GM21423 (cell line): ENCODE data around the gene ENKD1.

Source experiments
- ATAC-seq: cut with Tn5 transposase; IDR thresholded peaks from one replicate; pipeline ENCODE4 v1.9.1; 2021; ENCODE audit warnings: mild to moderate bottlenecking, moderate library complexity; ENCODE audit not compliant: unreplicated experiment

Gene ENKD1

DNA sequence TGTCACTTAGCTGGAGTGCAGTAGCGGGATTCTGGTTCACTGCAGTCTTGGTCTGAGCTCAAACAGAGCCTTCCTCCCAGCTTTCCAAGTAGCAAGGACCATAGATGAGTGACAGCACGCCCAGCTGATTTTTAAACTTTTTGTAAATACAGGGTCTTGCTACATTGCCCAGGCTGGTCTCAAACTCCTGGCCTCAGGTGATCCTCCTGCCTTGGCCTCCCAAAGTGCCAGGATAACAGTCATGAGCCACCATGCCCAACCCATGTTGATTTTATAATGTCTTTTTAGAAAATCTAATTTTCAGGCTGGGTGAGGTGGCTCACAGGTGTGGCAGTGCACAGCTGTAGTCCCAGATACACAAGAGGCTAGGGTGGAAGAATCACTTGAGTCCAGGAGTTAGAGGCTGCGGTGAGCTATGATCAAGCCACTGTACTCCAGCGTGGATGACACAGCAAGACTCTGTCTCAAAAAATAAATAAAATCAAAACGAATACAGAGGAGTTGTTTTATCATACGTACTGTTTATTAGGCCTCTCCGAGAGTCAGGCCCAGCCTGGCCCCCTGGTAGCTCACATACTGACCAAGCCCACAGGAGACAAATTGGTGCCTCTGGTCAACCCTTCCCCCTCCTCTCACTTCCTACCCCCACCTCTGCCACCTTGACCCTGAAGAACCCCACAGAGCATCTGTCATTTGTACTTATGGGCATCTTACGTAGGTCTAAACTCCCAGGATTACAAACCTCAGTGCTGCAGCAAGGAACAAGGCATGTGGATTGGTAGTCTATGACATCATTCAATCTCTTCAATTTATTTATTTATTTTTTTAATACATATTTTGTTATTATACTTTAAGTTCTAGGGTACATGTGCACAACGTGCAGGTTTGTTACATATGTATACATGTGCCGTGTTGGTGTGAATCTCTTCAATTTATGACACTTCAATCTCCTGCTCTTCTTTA is 13.7 kb upstream of the ENKD1 start:
- ATAC-seq = no peak

DNA sequence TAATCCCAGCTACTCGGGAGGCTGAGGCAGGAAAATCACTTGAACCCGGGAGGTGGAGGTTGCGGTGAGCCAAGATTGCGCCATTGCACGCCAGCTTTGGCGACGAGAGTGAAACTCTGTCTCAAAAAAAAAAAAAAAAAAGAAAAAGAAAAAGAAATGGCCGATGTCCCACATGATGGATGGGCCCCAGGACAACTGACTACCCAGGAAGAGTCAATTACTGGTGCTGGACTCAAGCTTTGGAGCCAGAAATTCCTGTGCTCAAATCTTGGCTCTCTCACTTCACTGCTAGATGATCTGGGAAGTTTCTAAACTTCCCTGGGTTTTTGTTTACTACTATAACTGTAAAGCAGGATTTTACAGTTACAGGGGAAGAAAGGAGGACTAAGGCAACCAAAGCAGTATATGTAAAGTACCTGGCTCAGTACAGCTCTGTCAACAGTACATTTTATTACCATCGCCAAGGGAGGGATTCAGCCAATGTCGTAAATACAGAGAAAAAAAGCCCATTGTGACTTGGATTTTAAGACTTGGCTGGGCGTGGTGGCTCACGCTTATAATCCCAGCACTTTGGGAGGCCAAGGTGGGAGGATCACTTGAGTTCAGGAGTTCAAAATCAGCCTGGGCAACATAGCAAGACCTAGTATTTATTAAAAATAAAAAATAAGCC is 11.9 kb upstream of the ENKD1 start:
- no peak for ATAC-seq

DNA sequence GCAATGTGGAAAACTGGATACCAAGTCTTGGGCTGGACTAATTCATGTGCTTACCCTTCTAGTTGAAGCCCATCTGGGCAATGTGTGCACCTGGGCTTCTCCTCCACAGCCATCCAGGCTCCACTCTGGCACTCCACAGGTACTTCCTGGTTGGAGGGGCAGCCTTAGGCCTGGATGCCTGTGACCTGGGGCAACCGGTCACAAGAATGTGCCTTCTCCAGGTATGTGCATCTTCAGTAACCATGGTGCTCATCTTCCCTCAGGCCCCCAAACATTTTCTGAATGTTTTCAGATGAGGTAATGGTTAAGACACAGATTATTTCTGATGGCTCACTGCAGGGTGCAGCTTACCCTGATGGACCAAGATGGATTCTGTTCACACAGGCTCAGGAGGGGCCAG is 11.2 kb upstream of the ENKD1 start:
- ATAC-seq = no peak

DNA sequence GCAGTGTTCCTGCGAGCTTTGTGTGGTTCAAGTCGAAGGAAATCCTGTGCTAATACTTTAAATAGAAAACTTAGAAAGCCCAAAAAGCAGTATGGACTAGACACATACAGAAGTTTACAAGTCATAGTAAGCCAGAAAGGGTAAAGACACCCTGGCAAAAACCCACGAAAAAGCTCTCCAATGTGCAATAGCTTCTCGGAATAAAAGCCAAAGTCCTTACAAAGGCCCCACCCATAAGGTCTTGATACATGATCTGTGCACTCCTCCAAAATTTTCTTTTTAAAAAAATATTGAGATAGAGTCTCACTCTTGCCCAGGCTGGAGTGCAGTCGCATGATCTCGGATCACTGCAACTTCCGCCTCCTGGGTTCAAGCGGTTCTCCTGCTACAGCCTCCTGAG is 10.4 kb upstream of the ENKD1 start:
- no peak for ATAC-seq

DNA sequence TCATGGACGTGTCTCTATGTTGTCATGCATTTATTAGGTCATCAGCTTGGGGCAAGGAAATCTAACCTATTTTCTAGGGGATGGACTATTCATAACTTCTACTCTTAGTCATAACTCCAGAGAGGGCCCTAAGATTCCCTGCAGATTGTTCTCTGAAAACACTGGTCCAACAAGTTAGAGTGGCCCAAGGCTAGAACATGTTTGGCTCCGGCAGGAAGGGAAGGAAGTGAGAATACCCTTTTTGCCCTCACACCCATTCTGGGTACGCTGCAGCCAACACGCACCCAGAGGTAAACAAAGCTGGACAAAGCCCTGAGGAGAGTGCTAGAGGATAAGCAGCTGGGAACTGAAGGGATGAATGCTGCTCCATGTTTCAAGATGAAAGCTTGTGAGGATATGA is 10.0 kb upstream of the ENKD1 start:
- ATAC-seq = no peak

DNA sequence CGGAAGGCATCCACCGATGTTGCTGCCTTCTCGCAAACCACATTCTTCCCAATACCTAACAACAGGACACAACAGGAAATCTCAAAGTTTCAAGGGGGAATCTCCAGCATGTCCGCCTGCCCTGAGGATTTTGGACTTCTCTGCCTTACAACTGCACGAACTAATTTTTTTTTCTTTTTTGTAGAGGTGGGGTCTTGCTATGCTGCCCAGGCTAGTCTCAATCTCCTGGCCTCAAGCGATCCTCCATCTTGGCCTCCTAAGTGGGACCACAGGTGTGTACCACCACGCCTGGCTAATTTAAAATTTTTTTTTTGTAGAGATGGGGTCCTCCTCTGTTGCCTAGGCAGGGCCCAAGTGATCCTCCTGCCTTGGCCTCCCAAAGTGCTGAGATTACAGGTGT is 9.4 kb upstream of the ENKD1 start:
- no peak for ATAC-seq

DNA sequence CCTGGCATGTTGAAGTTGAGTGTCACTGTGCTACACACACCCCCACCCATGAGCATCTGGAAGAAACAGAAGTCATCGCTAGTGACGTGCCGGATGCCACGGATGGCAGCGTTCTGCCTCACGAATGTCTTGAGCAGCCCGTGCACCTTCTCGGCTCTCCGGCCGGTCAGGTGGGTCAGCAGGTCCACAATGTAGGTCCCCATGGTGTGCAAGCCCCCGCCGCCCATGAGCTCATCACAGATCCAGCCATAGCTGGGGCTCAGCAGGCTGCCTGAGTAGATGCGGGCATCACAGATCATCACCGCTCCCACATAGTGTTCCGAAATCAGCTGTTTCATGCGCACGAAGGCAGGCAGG is 9.0 kb upstream of the ENKD1 start:
- ATAC-seq = no peak

DNA sequence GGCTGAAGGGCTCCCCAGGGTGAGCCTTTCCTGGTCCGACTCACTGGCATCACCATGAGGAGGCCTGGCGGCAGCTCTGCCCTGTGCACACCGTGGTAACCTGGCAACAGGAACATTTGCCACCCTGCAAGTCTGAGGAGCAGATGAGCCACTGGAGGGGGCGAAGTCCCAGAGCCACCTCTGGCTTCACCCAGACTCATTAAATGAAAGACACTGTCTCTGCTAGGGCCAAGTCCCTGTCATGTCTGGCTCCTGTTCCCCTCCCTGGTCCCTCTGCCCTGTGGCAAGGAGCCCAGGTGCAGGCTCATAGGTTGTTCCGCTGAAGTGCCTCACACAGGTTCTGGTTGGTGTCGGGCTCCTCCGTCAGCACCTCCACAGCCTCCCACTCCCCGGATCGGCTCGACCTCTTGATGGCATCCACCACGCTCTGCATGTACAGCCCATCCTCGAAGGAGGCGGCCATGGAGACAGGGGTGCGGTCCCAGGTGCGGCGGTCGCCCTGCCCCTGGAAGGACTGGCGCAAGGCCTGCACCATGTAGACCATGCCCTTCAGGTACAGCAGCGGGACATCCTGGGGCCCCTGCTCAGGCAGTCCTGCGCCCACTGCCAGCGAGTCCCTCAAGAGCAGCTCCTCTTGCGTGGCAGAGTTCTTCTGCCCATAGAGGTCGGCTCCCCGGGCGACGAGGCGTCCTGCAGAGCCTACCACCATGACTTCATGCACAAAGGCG is 8.5 kb upstream of the ENKD1 start:
- ATAC-seq = no peak

DNA sequence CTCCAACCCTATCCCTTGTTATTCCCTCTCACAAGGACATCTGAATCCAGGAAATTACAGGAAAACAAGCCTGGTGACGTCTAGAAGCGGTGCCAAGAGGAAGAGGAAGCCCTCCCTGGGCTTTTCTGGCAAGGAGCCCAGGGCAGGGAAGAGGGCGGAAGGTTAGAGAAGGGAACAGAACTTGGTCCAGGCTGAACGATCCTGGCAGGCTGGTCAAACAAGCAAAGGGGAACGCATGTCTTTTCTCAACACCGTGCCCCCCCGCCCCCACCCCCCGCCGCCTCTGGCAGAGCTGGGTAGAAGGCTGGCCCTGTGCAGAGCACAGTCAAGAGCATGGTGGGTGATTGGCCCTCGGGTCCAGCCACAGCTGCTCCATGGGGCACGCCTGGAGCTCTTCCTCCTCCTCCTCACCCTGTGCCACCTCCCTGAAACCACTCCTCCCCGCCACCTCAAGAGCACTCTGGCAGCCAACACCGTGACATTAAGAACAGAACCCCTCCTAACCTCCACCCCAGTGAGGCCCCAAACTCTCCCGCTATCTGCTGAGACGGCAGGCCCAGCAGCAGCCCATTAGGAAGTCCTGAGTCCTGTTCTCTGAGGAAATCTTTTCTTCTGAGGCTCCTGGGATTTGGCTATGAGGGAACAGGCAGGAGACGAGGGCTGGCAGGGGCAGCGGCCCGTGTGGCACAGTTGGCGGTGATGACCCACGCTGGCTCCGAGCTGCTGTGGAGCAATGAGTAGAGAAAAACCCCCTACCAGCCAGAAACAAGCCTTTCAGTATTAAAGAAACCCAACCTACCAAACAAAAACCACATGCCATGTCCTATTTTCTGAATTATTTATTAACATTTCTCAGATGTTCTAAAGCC is 7.4 kb upstream of the ENKD1 start:
- ATAC-seq = no peak

DNA sequence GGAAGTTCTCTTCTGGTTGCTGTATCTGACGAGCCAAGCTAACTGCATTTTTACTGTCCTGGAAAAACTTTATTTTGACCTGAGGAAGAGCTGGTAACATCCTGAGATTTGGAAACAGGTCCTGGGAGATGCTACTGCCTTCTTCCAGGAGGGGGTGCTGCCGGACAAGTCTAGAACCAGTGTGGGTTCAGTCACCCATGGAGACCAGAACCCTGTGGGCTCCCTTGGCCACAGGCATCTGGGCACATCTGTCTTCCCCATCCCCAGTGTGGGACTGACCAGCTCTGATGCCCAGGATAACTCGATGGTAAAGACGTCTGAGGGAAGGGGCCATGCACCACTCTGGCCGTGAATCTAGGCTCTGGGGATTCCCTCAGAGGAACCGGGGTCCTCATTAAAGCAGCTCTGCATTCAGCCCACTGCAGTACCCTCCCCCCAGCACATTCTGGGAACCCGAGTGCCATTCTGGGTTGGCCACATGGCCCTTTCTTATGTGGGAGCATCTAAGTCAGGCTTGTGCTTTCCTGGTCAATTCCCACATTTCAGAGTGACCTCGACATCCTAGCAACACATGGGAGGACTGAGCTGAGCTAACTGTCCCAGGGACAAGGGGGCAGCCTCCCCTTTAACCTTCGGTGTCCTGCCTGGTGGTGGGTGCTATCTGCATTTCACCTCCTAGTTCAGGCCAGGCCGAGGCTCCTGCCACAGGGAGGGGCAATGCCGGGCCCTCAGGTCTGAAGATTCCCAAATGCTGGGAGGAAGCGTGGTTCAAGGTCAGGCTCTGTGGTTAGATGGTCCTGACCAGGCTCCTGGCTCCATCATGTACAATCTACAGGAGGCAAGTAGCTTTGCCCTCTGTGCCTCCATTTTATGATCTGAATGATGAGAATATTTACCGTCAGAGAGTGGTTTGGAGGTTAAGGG is 6.5 kb upstream of the ENKD1 start:
- no peak for ATAC-seq

DNA sequence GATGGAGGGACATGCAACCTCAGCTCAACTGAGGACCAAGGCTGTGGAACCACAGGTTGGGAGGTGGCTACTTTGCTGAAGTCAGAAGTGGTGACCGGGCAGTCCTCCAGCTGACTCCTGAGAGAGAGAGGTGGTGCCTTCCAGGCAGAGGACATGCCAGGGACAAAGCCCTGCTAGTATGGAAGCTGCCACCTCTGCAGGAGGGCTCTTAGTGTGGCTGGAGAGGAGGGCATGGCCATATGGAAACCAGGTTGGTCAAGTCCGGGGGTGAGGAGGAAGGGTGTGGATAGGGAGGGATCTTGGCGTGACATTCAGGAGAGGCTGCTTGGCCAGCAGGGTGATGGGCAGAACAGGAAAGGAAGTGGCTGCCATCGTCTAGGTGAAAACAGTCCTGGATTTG is 5.8 kb upstream of the ENKD1 start:
- no peak for ATAC-seq

DNA sequence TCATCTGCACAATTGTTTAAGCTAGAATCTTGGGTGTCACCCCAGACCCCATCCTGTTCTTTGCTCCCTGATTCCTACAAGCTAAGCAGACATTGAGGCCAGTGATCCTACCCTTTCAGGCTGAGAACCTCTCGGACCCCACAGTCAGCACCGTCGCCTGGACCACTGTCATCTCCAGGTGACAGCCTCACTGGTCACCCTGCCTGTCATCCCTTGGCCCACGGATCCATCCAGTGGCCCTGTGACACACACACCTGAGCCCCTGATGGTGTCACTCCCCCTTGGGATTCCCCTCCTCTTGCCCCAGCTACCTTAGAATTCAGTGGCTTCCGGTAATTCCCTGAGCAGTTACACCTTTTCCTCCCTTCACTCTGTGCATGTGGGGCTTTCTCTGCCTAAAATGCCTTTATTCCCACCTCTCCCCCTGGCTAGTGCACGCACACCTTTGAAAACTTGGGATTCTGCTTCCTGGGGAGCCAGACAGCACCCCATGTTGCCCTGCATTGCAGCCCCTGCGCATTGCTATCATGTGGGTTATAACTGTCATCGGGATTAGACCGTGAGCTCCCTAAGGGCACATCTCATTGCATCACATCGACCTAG is 3.0 kb upstream of the ENKD1 start:
- ATAC-seq = no peak

DNA sequence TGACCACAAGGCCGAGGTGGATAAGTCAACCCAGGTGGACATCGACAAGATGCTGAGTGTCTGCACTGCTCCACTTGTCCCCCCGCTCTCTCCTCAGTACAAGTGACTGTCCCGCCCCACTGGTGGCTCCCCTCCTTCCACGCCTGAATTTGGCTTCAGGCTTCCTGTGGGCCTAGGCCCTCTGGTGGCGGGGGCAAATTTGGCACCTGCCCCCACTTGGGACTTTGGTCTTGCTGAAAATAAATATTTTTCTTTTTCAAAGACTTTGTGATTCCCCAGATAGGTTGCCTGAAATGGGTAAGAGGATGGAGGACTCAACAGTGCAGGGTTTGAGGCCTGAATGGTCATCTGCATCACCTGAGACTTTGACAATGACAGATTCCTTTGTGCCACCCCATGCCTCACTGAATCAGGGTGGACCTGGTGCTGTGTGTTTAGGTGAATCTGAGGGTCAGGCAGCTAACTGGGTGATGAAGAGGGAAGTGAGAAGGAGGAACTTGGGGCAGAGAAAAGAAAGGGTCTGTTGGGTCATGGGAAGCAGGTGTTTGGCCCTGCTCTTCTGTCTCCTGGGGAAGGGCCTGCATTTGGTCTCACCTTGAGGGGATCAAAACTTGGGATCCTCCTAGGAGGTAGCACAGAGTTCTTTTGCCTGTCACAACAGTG is 2.1 kb upstream of the ENKD1 start:
- no peak for ATAC-seq

DNA sequence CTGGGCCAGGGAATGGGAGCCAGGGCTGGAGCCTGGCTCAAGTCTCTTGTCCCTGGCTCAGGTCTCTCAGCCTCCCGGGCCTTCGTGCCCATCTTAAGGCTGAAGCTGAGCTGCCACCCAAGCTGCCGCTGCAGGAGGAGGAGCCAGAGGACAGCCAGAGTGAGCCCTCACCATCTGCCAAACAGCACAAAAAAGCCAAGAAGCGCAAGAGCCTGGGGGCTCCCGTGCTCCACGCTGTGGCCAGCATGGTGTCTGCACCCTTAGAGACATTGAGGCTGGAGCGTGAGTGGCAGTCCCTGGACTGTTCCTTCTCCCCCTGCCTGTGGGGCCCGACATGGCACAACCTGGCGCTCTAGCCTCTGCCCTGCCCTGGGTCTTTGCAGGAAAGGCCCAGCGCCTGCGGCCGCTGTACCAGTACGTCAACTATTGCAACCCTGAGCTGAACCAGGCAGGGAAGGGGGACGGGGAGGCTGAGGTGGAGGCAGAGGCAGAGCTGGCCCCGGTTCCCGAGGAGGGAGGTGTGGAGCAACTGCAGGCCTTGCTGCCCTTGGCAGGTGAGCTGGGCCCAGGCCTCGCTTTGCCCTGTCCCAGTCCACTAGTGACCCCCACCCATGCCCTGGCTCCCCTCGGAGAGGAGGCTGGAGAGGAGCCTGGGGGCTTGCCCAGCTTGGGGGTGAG is 1.4 kb upstream of the ENKD1 start:
- peak; percentile 72 for ATAC-seq

DNA sequence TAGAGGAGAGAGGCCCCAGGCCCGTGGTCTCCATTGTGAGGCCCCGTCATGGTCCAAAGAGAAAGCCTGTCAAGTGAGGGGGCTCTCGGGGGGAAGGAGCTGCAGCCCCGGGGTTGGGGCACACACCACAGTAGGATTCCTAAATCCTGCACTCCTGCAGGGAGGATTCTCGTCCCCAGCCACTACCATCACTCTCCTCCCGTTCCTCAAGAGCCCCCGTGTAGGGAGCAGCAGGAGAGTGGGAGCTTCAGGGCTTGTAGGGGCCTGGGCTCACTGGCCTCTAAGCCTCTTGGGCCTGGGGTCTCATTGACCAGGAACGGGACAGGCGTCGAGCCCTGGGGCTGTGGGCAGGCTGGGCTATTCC is 885 bp upstream of the ENKD1 start:
- no peak for ATAC-seq

DNA sequence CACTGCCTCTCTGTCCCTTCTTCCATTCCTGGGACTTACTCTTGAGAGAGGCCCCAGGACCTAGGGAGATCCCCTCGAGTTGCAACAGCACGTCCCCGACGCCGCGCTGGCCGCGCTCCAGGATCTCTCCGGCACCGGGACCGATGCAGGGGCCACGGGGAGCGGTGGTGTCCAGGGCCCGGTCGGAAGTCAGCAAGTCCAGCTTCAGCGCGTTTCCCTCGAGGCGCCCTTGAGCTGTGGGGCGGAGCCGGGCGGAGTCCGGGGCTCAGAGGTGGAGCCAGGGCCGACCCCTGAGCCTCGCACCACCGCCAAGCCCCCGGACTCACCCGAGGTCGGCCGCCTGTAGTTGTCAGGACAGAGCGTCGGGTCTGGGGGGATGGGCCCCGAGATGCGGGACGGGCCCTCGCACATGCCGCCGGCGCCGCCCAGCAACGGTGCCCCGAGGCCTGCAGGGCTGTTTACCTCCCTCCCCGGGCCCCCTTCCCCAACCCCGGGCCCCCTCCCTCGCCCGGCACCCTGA is 458 bp downstream of the ENKD1 start:
- ATAC-seq = no peak

DNA sequence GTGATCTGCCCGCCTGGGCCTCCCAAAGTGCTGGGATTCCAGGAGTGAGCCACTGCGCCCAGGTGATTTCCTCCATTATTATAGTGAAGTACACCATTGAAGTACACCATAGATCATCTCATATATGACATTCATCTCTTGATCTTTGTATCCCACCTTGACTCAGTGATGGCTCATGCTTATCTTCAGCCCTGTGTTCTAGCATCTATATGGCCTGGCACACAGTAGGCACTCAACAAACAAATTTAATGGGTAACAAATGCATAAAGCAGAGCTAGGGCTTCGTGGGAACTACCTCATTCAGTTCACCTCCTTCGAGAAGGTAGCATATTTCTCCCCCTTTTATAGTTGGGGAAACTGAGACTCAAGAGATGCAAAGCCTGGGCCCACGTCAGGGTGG is 952 bp downstream of the ENKD1 start:
- ATAC-seq = no peak

DNA sequence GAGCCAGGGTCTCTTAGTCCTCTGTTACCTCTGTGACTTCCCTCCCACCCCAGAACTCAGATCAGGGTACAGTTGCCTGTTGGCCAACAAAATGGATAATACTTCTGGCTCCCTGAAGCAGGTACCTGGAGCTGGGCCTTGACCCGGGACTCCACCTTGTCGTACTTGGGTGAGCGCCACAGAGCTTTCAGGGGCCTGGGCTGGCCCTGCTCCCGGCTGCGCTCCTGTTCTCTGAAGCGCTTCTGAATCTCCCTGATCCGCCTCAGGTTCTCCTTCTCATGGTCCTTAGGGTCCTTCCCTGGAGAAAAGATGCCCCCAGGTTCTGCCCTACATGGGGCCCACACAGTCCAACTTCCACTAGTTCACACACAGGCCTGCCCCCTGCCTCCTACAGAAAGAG is 1.7 kb downstream of the ENKD1 start:
- ATAC-seq = no peak
